Esophagus muscularis mucosa (tissue), 4 donors: ENCODE measurements around the gene AKAP11. TPM values are rescaled to one million over a fixed set of nuclear protein-coding genes. Genes with fewer than 3 reads are reported as not detected.

Experiments
- DNase-seq: peaks from one replicate; pipeline ENCODE4 v3.0.0-alpha.2; 2017; ENCODE audit errors: extremely low spot score
- H3K27ac ChIP-seq, 4 donors: fragments of 200-600 bp; sonication (generic); replicated peaks in 1 of 4; 1 replicate in 3 of 4; 2 replicates in 1 of 4; pipeline ENCODE4 v1.5.1; 2016 to 2019; ENCODE audit warnings: mild to moderate bottlenecking in 1 of 4
- H3K27me3 ChIP-seq, 4 donors: fragments of 200-600 bp; sonication (generic); one replicate each; pipeline versions ENCODE4 v1.5.1 to v1.6.0; 2016 to 2019
- H3K36me3 ChIP-seq, 4 donors: fragments of 200-600 bp; sonication (generic); one replicate each; pipeline ENCODE4 v1.5.1; 2016 to 2019
- H3K4me1 ChIP-seq, 4 donors: fragments of 200-600 bp; sonication (generic); one replicate each; pipeline ENCODE4 v1.5.1; 2016 to 2019
- H3K4me3 ChIP-seq, 4 donors: fragments of 200-600 bp; sonication (generic); 1 replicate in 2 of 4; 2 replicates in 2 of 4; pipeline ENCODE4 v1.5.1; 2016 to 2019; ENCODE audit warnings: mild to moderate bottlenecking in 4 of 4, moderate library complexity in 1 of 4
- H3K9me3 ChIP-seq, 4 donors: fragments of 200-600 bp; sonication (generic); 1 replicate in 3 of 4; 2 replicates in 1 of 4; pipeline ENCODE4 v1.5.1; 2016 to 2019
- EP300 ChIP-seq: sonication (generic); formaldehyde crosslinking; IDR thresholded peaks from one replicate; pipeline ENCODE4 v1.6.1; 2017; ENCODE audit warnings: antibody characterized with exemption
- POLR2A ChIP-seq: fragments of 450-650 bp; IDR thresholded peaks from one replicate; pipeline ENCODE4 v1.6.1; 2017; ENCODE audit warnings: antibody characterized with exemption, moderate library complexity, mild to moderate bottlenecking, low read depth
- POLR2AphosphoS5 ChIP-seq, 2 donors: sonication (generic); formaldehyde crosslinking; IDR thresholded peaks; one replicate each; pipeline ENCODE4 v1.6.1; 2017; ENCODE audit warnings: antibody characterized with exemption in 2 of 2
- WGBS: methylation state at CpG from one replicate; pipeline ENCODE4 v1.1.5; 2018; 5-methylcytosine and 5-hydroxymethylcytosine counted together
- intact Hi-C: fragments of 100-400 bp; cut with DNase I; formaldehyde crosslinking; loops from one replicate; pipeline ENCODE4 v1.15.1; 2023
- total RNA-seq, 4 donors: library from RNA; depleted of rRNA; stranded (reverse); fragments of >200 nt; gene quantifications; one replicate each; pipeline versions ENCODE4 v1.1.0 to v1.2.1, GENCODE V29; 2016
- TF ChIP-seq, protein P1 (sequence below), 3 experiments: fragments of 200-600 bp in 2 of 3; fragments of 450-650 bp in 1 of 3; sonication (generic) in 2 of 3; IDR thresholded peaks; one replicate each; pipeline ENCODE4 v1.5.1; 2017 to 2019; ENCODE audit warnings: antibody characterized with exemption in 3 of 3, mild to moderate bottlenecking in 2 of 3, moderate library complexity in 1 of 3

AKAP11 gene
- total RNA-seq, 4 donors from 2014 or later = 36.1 to 43.4 (median 39.6) TPM

GRCh38 chr13:42348576-42348975, 76.6 kb downstream of the AKAP11 start:
- Histone ChIP-seq H3K4me3 (no peak overlapping the region), H3K9me3 (no peaks in the 10 kb centered on the region), H3K4me1 (no peaks in the 10 kb centered on the region), H3K27me3 (no peaks in the 10 kb centered on the region), H3K27ac (no peak overlapping the region), H3K36me3 (no peaks in the 10 kb centered on the region)
- DNase-seq = peak; percentile 64
- intact Hi-C loops = no loop called here
- WGBS = 83% methylated on average over 4 of the region's 4 CpGs
- TF ChIP-seq EP300 (no peak), POLR2AphosphoS5 (IDR thresholded peaks at IDR 0.05) (no peak)
- TF ChIP-seq, protein P1, sequence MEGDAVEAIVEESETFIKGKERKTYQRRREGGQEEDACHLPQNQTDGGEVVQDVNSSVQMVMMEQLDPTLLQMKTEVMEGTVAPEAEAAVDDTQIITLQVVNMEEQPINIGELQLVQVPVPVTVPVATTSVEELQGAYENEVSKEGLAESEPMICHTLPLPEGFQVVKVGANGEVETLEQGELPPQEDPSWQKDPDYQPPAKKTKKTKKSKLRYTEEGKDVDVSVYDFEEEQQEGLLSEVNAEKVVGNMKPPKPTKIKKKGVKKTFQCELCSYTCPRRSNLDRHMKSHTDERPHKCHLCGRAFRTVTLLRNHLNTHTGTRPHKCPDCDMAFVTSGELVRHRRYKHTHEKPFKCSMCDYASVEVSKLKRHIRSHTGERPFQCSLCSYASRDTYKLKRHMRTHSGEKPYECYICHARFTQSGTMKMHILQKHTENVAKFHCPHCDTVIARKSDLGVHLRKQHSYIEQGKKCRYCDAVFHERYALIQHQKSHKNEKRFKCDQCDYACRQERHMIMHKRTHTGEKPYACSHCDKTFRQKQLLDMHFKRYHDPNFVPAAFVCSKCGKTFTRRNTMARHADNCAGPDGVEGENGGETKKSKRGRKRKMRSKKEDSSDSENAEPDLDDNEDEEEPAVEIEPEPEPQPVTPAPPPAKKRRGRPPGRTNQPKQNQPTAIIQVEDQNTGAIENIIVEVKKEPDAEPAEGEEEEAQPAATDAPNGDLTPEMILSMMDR (IDR thresholded peaks at IDR 0.05) = no peak

GRCh38 chr13:42350141-42350540, 78.2 kb downstream of the AKAP11 start:
- intact Hi-C loops = no loop called here
- Histone ChIP-seq H3K27me3 (no peaks in the 10 kb centered on the region), H3K4me1 (peaks cover 0 to 9% (median 0%) of the 10 kb centered on the region in 4 donors), H3K27ac (no peak overlapping the region), H3K36me3 (no peaks in the 10 kb centered on the region), H3K9me3 (no peaks in the 10 kb centered on the region), H3K4me3 (no peak overlapping the region)
- no peak for TF ChIP-seq POLR2AphosphoS5 (IDR thresholded peaks at IDR 0.05)
- TF ChIP-seq EP300 = no peak
- TF ChIP-seq, protein P1 (IDR thresholded peaks at IDR 0.05) = no peak
- TF ChIP-seq POLR2A = no peak
- 75% methylated on average over 4 of the region's 4 CpGs for WGBS
- DNase-seq = peak; percentile 39

DNA sequence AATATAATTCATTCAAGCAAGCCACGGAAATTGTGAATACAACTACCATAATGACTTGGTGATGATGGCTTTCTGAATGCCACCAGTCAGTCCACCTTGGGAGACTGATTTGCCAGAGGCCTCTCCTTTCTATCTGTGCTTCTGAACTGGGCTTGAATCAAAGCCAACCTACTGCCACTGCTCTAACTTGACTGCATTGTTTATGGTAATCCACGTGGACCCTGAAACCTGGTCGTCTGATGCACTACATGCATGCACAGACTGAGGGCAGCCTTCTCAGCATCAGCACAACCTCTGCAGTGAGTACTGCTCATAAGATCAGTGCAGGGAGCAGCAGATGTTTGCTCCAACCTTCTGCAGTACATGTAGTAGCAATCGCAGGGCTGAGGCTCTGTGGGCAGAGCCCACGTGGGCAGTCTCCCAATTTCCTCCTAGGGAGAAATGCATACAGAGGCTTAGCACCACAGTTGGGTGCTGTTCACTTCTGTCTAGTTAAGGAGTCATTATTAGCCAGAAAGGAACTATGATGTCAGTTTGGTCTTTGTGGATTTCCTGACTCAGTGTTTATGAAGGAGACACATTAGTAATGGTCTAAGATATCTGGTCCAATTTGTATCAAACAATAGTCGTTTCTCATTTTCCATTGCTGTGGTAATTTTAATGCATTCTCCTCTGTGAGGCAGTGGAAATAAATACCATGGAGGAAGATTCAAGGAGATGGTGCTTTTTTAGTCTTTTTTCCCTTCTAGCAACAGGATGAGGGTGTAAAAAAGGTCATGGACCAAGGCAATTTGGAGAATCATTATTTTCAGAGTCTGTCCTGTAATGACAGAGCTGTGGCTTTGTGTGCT, 82.5 kb downstream of the AKAP11 start:
- Histone ChIP-seq H3K4me1 (peaks cover 0 to 9% (median 0%) of the 10 kb centered on the region in 4 donors), H3K27ac (no peak overlapping the region), H3K27me3 (no peaks in the 10 kb centered on the region), H3K9me3 (no peaks in the 10 kb centered on the region), H3K4me3 (no peak overlapping the region), H3K36me3 (no peaks in the 10 kb centered on the region)
- TF ChIP-seq, protein P1 (IDR thresholded peaks at IDR 0.05) = no peak
- TF ChIP-seq POLR2A (no peak), POLR2AphosphoS5 (IDR thresholded peaks at IDR 0.05) (no peak), EP300 (no peak)
- intact Hi-C loops = no loop called here
- 17% methylated on average over 5 of the region's 6 CpGs for WGBS
- DNase-seq = peak; percentile 85

- intact Hi-C loops = no loop called here
- H3K4me1 ChIP-seq = peaks cover 0 to 9% (median 0%) of the 10 kb centered on the region in 4 donors
- TF ChIP-seq POLR2AphosphoS5 (IDR thresholded peaks at IDR 0.05) = no peak
- no peak for TF ChIP-seq EP300
- no peak for TF ChIP-seq POLR2A
- TF ChIP-seq, protein P1 (IDR thresholded peaks at IDR 0.05) = no peak
- no peaks in the 10 kb centered on the region for H3K27me3 ChIP-seq
- WGBS = 96% methylated on average over 4 of the region's 4 CpGs
- DNase-seq = peak; percentile 62
- no peak overlapping the region for H3K4me3 ChIP-seq
- no peaks in the 10 kb centered on the region for H3K9me3 ChIP-seq
- H3K27ac ChIP-seq = no peak overlapping the region
- no peaks in the 10 kb centered on the region for H3K36me3 ChIP-seq
These were observed 83.1 kb downstream of the AKAP11 start for GRCh38 chr13:42355092-42355485.
